NCI-H187 treated with DMSO at 0.1 percent for 48 hours (cell line): ENCODE results near the gene TMEM135.
A peak's percentile ranks its signal among the peaks of the same experiment; 100 is the strongest.

Experiments
- DNase-seq: peaks from one replicate; lab custom pipeline; 2025; lab: John Stamatoyannopoulos, UW

Gene TMEM135

DNA sequence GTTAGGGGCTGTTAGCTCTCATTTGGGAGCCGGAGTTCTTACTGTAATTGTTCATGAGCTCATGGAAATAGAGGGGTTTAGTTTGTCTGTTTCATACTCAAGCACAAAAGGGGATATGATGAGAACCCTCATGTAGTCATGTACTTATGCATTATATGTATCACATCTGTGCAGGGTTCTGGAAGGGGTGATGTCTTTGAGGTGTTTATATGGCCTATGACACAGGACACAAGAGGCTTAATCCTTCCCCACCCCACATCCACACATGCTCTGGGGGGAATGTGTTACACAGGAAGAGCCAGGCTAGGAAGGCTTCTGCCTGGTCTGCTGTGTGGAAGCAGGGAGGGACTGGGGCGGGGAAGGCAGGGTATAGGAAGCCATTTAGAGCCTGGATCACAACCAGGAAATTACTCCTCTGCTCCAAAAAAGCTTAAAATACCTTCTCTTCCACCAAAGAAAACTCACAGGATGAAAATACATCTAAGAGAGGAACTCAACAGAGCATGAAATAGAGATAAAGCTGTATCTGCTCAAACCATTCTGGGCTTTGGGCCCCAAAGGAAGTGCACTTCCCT, 316.1 kb downstream of the TMEM135 start:
- DNase-seq = no peak

DNA sequence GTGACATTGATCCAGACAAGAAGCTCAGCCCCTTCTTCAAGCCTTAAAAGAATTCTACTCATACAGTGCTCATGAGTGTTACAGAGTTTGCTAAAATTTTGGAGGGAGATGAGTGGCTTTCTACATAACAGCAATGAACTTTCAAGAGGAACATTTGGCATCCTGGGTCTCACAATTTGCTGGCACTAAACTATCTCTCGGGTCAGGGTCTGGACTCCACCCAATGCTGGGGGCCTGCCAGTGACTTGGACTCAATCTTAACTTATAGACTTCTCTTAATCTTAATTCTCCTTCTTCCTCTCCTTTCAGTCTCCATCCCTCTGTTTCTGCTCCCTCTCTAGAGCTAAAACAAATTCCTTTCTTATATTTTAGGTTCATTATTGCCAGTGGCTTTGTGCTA, 317.9 kb downstream of the TMEM135 start:
- DNase-seq = no peak

DNA sequence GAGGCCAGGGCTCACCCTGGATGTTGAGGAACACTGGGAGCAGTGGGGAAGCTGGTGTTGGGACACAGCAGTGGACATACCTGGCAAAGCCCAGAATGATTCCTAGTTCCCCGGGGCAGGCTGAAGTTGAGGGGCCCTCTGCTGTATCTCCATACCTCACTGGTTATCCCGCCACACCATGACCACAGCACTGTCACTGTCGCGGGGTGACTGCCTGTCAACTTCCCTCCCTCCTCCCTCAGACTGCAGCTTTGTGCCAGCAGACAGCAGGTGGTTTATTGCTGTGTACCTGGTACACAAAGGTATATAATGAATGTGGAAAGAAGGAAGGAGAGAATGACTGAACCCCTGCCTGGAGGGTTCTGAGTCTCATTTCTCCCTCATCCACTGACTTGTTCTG, 318.7 kb downstream of the TMEM135 start:
- DNase-seq = no peak

DNA sequence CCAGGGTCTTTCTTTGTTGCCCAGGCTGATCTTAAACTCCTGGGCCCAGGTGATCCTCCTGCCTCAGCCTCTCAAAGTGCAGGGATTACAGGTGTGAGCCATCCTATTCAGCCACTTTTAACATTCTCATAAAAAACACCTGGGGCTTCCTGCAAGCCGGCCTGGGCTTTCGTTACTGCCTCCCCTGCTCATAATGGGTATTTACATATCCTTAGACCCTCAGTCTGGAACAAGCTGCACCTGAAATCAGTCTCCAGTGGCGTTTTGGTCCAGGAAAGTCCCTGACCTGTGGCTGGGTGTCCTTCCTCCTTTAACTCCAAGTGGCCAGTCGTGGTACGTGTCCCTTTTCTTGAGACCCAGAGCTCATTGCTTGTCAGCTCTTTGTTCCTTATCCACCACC, 320.7 kb downstream of the TMEM135 start:
- no peak for DNase-seq

DNA sequence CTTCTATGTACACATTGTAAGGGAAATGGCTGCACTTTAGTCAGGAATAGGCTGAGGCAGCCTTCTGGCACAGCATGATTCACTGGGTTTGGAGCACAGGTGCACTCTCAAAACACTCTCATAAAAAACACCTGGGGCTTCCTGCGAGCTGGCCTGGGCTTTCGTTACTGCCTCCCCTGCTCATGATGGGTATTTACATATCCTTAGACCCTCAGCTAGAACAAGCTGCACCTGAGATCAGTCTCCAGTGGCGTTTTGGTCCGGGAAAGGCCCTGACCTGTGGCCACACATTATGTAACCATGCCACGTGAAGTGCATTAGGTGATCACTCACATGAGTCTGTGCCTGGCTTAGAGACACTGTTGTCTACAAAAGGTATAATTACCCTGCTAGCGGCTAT, 321.7 kb downstream of the TMEM135 start:
- DNase-seq = peak; percentile 72

DNA sequence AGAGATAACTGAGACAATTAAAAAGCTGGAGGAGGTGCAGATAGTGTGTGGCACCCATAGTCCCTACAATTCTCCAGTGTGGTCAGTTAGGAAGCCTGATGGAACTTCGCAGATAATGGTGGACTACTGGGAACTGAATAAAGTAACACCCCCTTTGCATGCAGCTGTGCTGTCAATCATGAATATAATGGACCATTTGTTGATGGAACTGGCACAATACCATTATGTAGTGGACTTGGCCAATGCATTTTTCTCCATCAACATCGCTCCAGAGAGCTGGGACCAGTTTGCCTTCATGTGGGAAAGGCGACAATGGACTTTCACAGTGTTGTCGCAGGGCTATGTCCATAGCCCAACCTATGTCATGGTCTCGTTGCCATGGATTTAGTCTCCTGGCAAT, 324.2 kb downstream of the TMEM135 start:
- no peak for DNase-seq

DNA sequence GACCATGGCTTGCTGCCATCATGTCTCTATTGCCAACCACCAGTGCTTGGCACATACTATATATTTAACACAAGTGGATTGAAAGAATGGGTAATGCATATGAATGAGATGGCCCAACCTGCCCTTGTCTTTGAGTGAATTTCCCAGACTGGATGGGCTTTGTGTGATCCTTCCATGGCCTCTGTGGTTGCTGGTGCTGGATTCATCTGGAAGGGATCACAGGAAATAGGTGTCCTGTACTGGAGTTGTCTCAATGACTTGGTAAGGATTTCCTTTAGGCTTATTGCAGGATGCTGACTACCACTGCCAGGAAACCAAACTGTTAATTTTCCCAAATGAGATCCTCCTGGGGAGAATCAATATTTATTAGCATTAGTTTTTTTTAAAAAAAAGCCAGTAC, 328.6 kb downstream of the TMEM135 start:
- DNase-seq = no peak

DNA sequence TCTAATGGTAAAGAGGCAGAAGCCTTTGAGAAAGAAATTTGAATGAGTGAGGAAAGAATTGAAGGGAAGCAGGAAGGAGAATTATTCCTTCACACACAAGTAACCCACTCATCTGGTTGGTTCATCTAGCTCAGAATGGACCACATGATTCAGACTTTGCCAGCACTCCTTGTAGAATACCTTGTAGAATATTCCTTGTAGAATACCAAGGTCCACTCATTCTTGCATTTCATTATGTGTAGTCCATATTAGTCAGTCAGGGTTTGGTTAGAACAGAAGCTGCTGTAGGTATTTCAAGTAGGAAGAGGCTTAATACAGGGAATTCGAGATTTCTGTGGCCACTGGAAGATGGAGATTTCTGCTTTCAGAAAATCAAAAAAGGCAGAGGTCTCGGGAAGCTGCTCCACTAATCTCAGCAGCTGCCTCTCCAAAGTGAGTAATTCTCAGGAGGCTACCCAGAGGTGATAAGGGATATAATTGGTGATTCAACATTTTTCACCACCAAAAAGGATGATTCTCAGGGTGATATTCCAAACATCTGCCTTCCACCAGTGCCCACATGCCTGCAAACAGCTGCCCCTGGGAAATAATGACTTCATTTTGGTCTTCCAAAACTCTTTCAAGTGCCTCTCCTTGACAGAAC, 329.1 kb downstream of the TMEM135 start:
- DNase-seq = no peak

DNA sequence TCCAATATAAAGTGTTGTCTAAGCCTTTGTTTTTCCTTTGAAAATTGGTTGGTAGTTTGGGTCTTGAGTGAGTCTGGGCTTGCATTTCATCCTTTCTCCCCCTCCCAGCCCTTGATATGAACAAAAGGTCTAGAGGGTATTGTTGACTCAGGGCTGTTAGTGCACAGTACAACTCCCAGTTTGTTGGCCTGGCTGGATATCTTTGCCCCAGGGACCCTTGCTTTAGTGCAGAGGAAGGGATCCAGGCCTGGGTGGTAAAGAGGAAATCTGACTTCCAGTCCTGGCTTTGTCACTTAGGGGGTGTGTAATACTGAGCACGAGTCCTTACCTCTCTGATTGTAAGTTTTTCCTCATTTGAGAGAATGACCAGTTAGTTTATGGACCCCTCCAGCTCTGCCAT, 330.4 kb downstream of the TMEM135 start:
- no peak for DNase-seq

DNA sequence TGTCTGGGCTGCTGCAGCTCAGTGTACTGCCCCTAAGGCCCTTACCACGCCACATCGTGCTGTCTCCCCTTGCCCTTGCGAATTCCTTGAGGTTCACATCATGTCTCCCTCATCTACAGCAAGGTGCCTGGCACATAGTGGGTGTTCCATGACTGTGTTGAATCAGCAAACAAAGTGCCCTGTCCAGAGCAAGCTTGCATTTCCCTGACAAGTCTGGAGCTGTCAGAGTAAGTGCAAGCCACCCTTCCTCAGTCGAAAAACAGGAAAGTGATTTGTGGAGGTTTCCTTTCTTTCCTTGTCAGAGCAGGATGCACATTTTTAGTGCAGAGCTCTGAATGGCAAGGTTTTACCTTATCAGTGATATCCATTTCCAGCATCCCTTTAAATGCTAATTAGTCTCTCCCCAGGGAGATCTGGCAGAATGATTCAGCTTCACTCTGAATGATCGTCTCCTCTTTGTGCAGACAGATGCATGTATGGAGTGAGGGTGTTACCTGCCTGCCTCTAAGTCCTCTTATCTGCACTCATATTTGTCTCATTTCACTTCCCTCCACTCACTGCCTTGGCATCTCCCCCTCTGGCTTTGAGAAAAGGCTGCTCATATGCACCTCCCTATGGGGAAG, 331.2 kb downstream of the TMEM135 start:
- peak; percentile 84 for DNase-seq

DNA sequence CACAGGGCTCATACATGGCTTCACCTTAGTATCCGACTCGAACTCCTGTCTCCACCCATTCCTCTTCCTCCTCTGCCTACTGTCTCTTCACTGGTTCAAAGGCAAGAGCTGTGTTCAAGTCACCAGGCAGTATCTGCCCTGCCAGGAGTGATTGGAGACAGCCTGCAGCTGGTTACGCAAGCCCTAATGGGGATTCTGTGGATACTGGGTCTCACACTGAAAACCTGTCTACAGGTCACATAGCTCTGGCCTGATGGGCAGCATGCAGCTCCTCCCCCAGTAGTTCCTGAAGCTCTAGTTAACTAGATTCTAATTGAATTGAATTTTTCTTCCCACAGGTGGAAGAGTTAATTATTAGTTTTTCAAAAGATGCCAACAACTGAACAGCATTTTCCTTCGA, 332.2 kb downstream of the TMEM135 start:
- no peak for DNase-seq

DNA sequence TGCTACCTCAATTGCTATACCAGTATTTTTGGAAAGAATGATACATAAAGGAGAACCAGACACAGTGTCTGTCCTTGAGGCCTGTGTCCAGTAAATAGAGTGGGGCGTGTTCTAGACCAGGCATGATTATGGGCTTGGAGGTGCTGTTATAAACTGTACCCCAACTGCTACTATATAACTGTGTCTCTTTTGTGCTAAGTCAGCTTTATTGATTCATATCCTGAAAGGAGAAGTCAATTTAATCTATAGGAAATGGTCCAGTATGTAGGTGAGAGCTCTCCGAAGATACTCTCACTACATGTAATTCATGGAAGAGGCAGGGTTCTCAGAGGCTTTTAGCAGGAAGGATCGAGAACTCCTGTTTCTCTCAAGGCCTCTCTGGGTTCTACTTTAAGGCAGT, 334.3 kb downstream of the TMEM135 start:
- no peak for DNase-seq
